Stimulated activated naive CD8-positive, alpha-beta T cell treated with anti-CD3 and anti-CD28 coated beads, Interleukin-15, Interleukin-2, amounts not matched to agents 100 U/mL and 50 U/mL, for 24 hours (primary cell): ENCODE data around the gene IL9.
"Not testable (repeated sequence)": the region's sequence is repeated elsewhere in the genome, so short reads cannot be mapped to it uniquely, and the experiment has no call there.

ENCODE experiments used
- ATAC-seq: fragments of 150-1000 bp; cut with Tn5 transposase; one replicate; pipeline ENCODE4 v1.10.0; 2021
- DNase-seq: peaks from one replicate; pipeline ENCODE4 v3.0.0; 2021

The IL9 gene

GRCh38 chr5:135867599-135867998 is 28.0 kb downstream of the IL9 start:
- DNase-seq: no peak
- no peak for ATAC-seq

GRCh38 chr5:135866016-135866415 is 29.6 kb downstream of the IL9 start:
- ATAC-seq (no peak), DNase-seq (no peak)

- ATAC-seq (no peak), DNase-seq (no peak)
Observed at GRCh38 chr5:135864503-135865435, 30.9 kb downstream of the IL9 start.

- no peak for DNase-seq
- no peak for ATAC-seq
Observed at GRCh38 chr5:135862744-135863143, 32.9 kb downstream of the IL9 start.

- no peak for ATAC-seq
Observed at GRCh38 chr5:135862086-135862485, 33.6 kb downstream of the IL9 start.

GRCh38 chr5:135861641-135862040 is 34.0 kb downstream of the IL9 start:
- ATAC-seq: no peak
- no peak for DNase-seq

More at GRCh38 chr5:135862086-135862485, 33.6 kb downstream of the IL9 start:
- no peak for DNase-seq

- DNase-seq (no peak), ATAC-seq (no peak)
Observed at GRCh38 chr5:135859641-135860040, 36.0 kb downstream of the IL9 start.

GRCh38 chr5:135859186-135859585 is 36.5 kb downstream of the IL9 start:
- not testable (repeated sequence) for DNase-seq, ATAC-seq

- DNase-seq (no peak), ATAC-seq (no peak)
Observed at GRCh38 chr5:135857630-135858311, 37.9 kb downstream of the IL9 start.

GRCh38 chr5:135851915-135852845 is 43.5 kb downstream of the IL9 start:
- ATAC-seq: no peak
- no peak for DNase-seq

GRCh38 chr5:135851186-135851914 is 44.3 kb downstream of the IL9 start:
- DNase-seq (no peak), ATAC-seq (no peak)

GRCh38 chr5:135850671-135851070 is 45.0 kb downstream of the IL9 start:
- DNase-seq: no peak
- no peak for ATAC-seq

- DNase-seq (no peak), ATAC-seq (no peak)
Observed at GRCh38 chr5:135850231-135850630, 45.4 kb downstream of the IL9 start.

GRCh38 chr5:135847976-135848375 is 47.7 kb downstream of the IL9 start:
- ATAC-seq (no peak), DNase-seq (no peak)

GRCh38 chr5:135846311-135846710 is 49.3 kb downstream of the IL9 start:
- ATAC-seq: no peak
- DNase-seq: no peak

GRCh38 chr5:135843571-135844337 is 51.9 kb downstream of the IL9 start:
- no peak for DNase-seq
- ATAC-seq: no peak

GRCh38 chr5:135842737-135843136 is 52.9 kb downstream of the IL9 start:
- ATAC-seq (no peak), DNase-seq (no peak)
